ENCODE data around the gene MLYCD. TPM values are rescaled to one million over a fixed set of nuclear protein-coding genes. Genes with fewer than 3 reads are reported as not detected.

MLYCD gene
- total RNA-seq, 1 donor from 2014 or later = 5.3 TPM

GRCh38 chr16:83958846-83959565 lies 60.1 kb downstream of the MLYCD start:
- H3K9me3 Mint-ChIP-seq (ENCODE audit: unreplicated experiment) = no peaks in the 10 kb centered on the region
- no peak for TF ChIP-seq CTCF (IDR thresholded peaks at IDR 0.05)

GRCh38 chr16:83959656-83960434 lies 60.9 kb downstream of the MLYCD start:
- no peak for DNase-seq (ENCODE audit: extremely low spot score, unreplicated experiment)
- no peak overlapping the region for H3K27ac Mint-ChIP-seq (ENCODE audit: unreplicated experiment)
- H3K4me3 Mint-ChIP-seq (ENCODE audit: unreplicated experiment) = no peak overlapping the region
- H3K27me3 Mint-ChIP-seq (ENCODE audit: unreplicated experiment) = no peaks in the 10 kb centered on the region
- no peak for TF ChIP-seq CTCF (IDR thresholded peaks at IDR 0.05)
- no peaks in the 10 kb centered on the region for H3K36me3 Mint-ChIP-seq (ENCODE audit: unreplicated experiment)
- H3K4me1 Mint-ChIP-seq (ENCODE audit: unreplicated experiment) = peaks cover under 1% of the 10 kb centered on the region
- H3K9me3 Mint-ChIP-seq (ENCODE audit: unreplicated experiment) = no peaks in the 10 kb centered on the region

More at GRCh38 chr16:83958846-83959565, 60.1 kb downstream of the MLYCD start:
- no peak overlapping the region for H3K27ac Mint-ChIP-seq (ENCODE audit: unreplicated experiment)
- no peak for DNase-seq (ENCODE audit: extremely low spot score, unreplicated experiment)
- H3K4me1 Mint-ChIP-seq (ENCODE audit: unreplicated experiment) = peaks cover 9% of the 10 kb centered on the region
- no peaks in the 10 kb centered on the region for H3K27me3 Mint-ChIP-seq (ENCODE audit: unreplicated experiment)
- H3K36me3 Mint-ChIP-seq (ENCODE audit: unreplicated experiment) = no peaks in the 10 kb centered on the region
- no peak overlapping the region for H3K4me3 Mint-ChIP-seq (ENCODE audit: unreplicated experiment)

GRCh38 chr16:83960521-83961249 lies 61.8 kb downstream of the MLYCD start:
- Mint-ChIP-seq H3K36me3 (ENCODE audit: unreplicated experiment) (no peaks in the 10 kb centered on the region), H3K27ac (ENCODE audit: unreplicated experiment) (no peak overlapping the region), H3K4me1 (ENCODE audit: unreplicated experiment) (no peaks in the 10 kb centered on the region), H3K27me3 (ENCODE audit: unreplicated experiment) (no peaks in the 10 kb centered on the region), H3K4me3 (ENCODE audit: unreplicated experiment) (no peak overlapping the region), H3K9me3 (ENCODE audit: unreplicated experiment) (no peaks in the 10 kb centered on the region)
- TF ChIP-seq CTCF (IDR thresholded peaks at IDR 0.05) = no peak
- no peak for DNase-seq (ENCODE audit: extremely low spot score, unreplicated experiment)

- TF ChIP-seq CTCF (IDR thresholded peaks at IDR 0.05) = no peak
- no peaks in the 10 kb centered on the region for H3K36me3 Mint-ChIP-seq (ENCODE audit: unreplicated experiment)
- no peak overlapping the region for H3K27ac Mint-ChIP-seq (ENCODE audit: unreplicated experiment)
- H3K4me1 Mint-ChIP-seq (ENCODE audit: unreplicated experiment) = no peaks in the 10 kb centered on the region
- no peaks in the 10 kb centered on the region for H3K27me3 Mint-ChIP-seq (ENCODE audit: unreplicated experiment)
- no peak for DNase-seq (ENCODE audit: extremely low spot score, unreplicated experiment)
- no peak overlapping the region for H3K4me3 Mint-ChIP-seq (ENCODE audit: unreplicated experiment)
- no peaks in the 10 kb centered on the region for H3K9me3 Mint-ChIP-seq (ENCODE audit: unreplicated experiment)
Observed at GRCh38 chr16:83961591-83961990, 62.7 kb downstream of the MLYCD start.

Data from osteocyte (in vitro differentiated cells).